Measurements from ENCODE around the gene CLASP1. TPM values are rescaled to one million over a fixed set of nuclear protein-coding genes. Genes with fewer than 3 reads are reported as not detected.

Gene CLASP1
- total RNA-seq, 1 experiment from 2014 or later: 36.6 TPM

DNA sequence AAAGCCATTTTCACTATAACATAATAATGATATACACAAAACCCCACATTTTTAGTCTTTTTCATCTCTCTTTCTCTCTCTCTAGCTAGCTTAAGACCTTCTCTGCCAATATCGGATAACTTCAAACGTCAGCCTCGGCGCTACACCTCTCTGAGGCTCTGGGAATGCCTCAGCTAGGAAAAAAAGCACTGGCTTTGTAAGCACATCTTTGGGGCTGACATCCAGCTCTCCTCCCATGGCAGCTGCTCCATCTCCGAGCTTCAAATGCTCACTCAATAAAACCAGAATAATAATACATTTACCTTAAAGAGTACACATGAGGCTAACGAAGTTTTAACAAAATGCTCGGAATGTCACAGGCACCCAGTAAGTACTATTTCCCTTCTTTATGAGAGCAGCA is 107.8 kb downstream of the CLASP1 start:
- no peak for DNase-seq (ENCODE audit: low spot score)

DNA sequence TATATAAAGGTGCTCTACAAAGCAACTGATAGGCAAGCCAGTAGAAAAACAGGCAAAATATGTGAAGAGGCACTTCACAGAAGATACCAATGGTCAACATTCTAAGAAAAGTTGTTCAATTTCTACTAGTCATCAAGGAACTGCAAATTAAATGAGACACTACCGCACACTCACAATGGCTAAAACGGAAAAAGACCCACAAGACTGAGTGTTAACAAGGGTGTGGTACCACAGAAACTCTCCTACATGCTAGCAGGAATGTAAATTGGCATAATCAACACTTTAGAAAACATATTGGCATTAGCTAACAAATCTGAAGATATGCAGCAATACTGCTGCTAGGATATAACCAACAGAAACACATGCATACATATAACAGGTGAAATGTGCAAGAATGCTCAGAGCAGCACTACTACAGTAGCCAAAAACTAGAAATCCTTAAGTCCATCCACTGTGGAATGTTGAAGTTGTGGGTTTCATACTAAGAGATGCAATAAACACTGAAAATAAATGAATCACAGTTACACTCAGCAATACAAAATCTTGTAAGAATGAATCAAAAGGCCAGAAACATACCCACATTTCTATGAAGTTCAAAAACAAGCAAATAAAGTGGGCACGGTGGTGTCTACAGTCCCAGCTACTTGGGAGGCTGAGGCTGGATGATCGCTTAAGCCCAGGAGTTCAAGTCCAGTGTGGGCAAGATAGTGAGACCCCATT is 109.4 kb downstream of the CLASP1 start:
- DNase-seq (ENCODE audit: low spot score): no peak

DNA sequence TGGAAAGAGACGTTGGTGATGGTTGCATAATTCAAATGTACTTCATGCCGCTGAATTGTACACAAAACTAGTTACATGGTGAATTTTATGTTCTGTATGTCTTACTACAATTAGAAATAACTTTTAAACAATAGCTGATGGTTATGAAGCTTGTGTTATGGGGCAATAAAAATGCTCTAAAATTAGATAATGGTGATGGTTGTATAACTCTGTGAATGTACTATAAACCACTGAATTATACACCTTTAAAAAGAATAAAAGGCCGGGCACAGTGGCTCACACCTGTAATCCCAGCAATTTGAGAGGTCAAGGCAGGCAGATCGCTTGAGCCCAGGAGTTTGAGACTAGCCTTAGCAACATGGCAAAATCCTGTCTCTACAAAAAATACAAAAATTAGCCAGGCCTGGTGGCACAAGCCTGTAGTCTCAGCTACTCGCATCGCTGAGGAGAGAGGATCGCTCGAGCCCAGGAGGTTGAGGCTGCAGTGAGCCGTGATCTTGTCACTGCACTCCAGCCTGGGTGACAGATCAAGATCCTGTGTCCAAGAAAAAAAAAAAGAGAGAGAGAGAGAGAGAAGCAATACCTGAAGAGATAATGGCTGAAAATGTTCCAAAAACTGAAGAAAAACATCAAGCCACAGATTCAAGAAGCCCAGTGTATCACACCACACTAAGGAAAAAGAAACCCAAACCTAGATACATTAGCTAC is 112.3 kb downstream of the CLASP1 start:
- DNase-seq (ENCODE audit: low spot score): no peak

DNA sequence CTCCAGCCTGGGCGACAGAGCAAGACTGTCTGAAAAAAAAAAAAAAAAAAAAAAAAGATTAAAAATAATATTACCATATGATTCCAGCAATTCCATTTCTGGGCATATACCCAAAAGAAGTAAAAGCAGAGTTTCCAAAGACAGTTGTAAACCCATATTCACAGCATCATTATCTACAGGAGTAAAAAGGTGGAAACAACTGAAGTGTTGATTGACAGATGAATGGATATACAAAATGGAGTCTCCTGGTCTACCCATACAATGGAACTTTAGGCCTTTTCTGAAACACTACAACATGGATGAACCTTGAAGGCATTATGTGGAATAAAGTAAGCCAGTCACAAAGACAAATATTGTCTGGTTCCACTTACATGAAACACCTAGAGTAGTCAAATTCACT is 112.9 kb downstream of the CLASP1 start:
- DNase-seq (ENCODE audit: low spot score): no peak

DNA sequence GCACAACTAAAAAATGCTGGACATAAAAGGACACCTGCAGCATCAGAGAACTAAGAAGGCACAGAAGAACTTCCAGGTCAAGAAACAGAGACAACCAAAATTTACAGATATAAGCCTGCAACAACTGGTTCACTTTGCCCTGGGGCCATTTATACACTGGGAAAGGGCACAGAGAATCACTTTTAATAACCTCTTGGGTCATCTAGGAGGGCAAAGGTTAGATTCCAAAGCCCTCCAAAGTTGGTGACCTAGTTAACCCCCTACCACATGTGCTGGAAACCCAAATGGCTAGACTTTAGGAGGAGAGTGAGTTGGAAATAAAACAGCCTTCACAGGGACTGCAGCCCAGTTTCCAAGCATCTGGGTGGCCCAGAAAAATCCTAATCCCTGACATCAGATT is 115.3 kb downstream of the CLASP1 start:
- no peak for DNase-seq (ENCODE audit: low spot score)

DNA sequence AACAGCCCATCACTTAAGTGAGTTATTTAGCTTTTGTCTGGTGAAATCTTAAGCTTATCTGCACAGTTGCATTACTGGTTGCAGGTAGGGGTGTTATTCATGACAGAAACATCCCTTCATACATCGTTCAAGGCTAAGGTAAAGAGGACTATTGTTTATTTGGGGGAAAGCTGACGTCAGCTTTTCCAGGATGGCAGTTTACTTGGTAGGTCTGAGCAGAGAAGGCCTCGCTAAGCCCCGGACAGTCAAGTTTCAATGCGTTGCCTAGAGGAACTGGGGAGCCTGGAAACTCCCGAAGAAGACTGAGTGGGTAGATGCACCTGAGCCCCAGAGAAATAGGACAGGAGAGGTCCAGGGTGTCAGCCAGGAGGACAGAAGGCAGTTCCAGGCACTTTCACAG is 116.4 kb downstream of the CLASP1 start:
- DNase-seq (ENCODE audit: low spot score): no peak

DNA sequence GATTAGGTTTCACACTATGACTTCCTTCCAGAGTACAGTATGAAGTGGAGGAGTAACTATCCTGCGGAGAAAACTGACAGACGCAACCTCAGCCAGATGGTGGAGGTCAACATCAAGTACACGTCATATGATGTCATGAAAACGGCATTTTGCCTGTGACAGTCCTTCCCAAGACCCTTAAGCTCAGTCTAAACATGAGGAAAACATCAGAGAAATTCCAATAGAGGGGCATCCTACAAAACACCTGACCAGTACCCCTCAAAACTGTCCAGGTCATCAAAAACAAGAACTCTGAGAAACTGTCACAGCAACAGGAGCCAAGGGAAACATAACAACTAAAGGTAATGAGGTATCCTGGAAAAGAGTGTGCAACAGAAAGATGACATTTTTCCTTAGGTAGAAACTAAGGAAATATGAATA is 116.9 kb downstream of the CLASP1 start:
- DNase-seq (ENCODE audit: low spot score): no peak

DNA sequence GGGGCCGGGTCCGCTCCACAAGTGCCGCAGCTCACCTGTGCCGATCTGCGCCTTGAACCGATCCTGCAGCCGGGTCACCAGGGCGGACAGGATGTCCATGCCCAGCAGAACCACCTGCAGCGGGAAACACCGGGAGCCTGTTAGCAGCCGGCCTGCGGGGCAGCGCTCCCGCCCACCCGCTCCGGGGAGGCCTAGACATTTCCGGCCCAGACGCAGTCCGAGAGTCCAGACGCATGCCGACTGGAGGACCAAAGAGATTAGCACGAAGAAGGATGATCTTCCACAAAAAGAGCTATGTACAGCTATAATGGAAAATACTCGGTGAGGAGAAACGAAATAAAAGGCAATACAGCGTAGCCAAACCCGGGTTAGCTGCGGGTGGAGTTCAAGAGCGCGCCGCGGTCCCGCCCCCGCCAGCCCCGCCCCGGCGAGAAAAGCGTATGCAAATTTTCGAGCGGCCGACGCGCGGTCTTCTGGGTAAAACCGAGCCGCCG is 119.0 kb downstream of the CLASP1 start:
- DNase-seq (ENCODE audit: low spot score): peak; percentile 72

DNA sequence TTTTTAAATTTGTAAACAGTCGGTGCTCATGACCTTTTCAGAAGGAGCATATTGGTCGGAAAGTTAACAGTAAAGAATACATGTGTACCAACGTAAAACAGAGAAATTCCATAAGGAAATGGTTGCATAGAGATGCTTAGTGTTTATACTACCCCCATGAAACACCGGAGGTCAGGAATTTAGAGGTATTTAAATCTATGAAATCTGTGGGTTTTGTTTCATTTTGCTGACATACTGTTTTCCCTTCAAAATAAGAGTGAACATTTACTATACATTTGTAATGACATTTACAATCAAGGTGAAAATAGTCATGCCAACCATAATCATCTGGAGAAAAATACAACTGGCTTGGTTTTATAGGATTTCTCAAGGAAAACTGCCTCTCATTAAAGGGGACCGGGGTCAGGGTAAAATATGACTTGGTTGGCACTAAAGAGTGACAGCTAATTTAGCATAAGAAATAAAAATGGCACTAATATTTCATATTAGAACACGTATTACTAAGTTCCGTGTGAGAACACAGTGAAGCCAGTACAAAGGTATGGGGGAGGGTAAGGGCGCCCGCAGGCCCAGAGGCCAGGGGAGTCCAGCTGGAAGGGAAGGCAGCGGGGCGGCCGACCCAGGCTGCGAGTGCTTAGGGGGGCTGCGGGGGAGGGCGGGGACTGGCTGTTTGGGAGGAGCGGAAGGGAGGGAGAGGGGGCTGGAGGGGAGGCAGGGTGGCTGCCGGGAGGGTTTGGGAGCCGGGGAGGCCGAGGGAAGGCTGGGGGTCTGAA is 119.6 kb downstream of the CLASP1 start:
- DNase-seq (ENCODE audit: low spot score): peak; percentile 26

DNA sequence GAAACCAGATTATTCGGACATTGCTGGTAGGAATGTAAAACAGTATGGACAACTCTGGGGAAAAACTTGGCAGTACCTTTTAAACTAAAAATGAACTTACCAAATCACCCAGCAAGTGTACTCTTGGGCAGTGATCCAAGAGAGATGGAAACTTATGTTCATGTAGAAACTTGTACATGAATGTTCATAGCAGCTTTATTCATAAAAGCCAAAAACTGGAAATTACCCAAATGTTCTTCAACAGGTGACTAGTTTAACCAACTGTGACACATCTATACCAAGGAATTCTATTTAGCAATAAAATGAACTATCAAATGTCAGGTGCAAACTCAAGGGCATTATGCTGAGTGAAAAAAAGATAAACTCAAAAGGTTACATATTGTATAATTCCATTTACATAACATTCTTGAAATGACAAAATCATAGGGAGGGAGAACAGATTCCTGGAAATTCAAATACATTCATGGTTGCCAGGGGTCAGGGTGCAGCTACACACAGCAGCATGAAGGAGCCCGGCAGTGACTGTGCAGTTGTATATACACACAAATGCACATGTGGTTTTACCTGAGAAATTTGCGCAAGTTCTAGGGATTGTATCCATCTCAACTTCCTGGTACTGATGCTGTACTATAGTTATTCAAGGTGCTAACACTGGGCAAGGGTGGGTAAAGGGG is 122.1 kb downstream of the CLASP1 start:
- DNase-seq (ENCODE audit: low spot score): no peak

DNA sequence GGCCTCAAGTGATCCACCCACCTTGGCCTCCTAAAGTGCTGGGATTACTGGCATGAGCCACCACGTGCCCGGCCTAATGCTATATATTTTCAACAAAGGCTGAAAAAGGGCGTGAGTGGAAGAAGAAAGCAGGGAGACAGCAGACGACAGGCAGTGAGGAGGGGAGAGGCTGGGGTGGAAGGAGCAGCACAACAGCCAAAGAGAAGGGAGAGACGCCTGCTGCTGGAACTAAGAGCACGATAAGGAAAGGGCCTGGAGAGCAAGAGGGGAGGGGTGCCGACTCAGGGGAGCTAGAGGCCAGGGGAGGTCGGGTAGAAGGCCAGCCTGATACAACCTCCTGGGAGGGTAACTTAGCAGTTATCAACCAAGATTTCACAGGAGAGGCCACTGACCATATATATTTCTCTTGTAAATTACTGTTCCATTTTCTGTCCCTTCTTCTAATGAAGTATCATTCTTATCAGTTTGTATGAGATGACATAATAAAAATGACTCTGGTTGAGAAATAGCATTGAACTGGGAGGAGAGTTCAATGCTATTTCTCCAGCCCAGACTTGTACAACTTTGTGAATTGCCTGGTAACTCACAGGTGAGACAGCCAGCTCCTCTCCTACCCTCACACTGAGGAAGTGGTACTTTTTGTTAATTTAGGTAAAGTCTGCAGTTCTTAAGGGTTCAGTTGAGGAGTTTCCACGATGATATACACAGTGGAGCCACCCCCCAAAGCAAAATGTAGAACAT is 124.4 kb downstream of the CLASP1 start:
- no peak for DNase-seq (ENCODE audit: low spot score)

DNA sequence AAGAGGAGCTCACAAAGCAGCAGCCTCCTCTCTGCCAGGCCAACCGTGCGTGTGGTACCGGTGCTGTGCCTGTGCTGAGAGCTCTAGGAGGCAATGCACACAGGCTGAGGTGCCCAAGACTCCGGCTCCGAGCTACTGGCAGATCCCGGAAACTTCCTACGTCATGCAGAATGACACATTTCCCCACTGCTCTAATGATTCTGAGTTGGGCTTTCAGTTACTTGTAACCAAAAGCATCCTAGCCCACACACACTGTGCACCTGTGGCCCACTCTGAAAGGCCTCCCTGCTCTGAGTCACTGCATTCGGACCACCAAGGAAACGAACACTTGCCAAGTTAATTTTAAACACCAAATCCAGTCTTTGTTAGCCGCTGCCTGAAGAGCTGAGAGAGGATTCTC is 127.9 kb downstream of the CLASP1 start:
- no peak for DNase-seq (ENCODE audit: low spot score)

DNA sequence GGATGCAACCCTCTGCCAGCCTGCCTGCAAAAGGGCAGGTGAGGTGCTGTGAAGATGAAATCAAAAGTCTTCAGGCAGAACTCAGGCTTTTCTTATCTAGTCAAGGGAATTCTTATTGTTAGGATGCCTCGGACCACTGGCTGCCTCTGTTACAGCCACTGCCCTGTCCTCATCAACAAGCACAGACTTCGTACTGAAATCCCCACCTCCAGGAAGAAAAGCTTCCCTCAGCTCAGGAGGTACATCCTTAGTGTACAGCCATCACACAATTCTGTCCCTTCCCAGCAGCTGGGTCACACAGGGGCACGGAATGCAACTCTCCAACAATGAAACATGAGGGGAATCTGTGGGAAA is 128.6 kb downstream of the CLASP1 start:
- no peak for DNase-seq (ENCODE audit: low spot score)

DNA sequence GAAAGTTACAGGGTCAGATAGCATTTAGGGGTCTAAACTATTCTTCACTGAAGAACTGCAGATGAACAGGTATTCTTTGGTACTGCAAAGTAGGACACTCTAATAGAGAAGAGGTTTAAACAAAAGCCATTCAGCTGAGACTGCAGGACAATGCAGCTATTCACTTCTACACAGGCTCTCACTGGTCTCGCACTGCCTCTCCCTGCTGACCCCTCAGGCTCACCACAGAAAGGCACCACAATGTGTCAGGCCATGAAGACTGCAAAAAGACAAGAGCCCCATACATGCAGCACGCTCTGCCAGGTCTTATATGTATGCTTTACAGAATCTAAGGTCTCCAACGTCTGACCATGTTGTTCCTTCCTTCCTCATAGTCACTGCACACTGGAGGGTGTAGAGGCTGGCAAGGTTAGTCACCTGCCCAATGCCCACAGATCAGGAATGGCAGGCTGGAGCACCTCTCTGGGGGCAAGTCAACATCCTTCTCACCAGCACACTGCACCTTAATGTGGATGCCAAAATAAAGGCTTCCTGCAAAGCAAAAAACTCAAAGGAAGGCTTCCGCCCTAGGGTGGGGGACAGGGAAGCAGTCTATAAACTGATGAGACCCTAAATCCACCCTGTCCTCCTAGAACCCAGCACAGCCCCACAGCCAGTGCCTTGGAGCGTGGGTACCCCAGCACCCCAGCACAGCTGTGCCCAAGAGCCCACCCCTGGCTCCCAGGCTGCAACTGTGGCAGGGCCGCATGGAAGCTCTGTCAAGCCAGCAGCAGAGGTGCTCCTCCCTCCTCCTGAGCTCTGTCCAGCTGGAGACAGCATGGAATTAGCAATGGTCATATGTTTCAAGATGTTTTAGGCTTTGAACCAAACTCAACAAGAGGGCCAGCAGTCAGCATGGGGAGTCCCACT is 129.3 kb downstream of the CLASP1 start:
- DNase-seq (ENCODE audit: low spot score): no peak

DNA sequence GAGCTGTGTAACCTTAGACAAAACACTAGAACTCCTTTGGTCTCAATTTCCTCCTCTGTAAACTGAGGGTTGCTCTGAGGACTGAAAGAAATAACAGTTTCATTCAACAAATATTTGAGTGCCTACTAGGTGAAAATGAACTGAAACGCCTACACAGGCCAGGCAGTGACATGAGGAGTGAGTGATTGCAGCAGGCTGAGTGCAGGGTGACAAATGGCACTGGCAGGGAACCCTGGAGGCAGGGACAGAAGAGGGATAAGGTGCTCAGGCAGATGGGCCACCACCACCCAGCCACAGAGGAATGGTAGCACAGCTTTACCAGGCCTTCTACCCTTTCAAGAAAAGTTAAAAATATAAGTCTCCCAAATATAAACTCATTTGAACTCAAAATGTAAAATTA is 130.1 kb downstream of the CLASP1 start:
- DNase-seq (ENCODE audit: low spot score): no peak

DNA sequence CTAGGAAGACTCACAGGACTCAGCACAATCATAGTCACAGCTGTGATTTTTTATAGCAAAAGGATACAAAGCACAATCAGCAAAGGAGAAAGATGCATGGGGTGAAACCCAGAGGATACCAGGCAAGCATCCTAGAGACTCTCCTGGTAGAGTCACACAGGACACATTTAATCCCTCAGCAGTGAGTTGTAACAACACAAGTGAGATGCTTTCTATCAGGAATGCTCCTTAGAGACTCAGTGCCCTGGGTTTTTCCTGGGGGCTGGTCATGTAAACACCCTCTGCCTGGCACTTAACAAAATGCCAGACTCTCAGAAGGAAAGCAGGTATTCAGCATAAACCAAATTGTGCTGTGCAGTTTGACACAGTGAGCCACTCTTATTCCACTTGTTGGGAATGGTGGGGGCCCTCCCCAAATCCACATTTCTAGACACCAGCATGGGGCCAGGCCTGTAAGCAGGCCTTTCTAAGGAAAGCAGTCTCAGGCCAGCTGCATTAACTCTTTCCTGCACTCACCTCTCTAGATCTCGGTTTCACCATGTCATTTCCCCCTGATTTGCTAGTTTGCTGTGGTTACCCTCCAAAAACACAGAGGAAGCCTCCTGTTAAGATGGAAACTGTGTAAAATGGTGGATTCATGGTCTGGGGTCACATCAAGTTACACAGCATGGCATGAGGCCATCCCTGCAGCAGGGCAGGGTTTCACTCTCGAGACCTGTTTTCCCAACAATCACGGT is 135.5 kb downstream of the CLASP1 start:
- DNase-seq (ENCODE audit: low spot score): no peak

DNA sequence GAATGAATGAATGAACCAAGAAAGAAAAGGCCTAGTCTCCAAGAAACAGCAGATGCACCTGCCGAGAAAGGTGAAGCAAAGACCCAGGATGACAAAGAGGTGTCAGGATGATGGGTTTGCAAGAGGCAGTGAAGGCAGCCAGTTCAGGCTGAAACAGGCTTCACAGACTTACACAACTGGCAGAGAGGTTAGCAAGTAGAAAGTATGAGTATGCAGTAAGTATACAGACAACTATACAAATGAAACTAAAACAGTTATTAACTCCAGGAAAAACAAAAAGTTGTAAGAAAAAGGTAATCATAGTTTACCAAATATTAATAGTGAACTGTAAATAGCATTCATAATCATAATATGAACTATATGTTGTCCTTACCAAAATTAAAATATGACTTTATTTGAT is 138.4 kb downstream of the CLASP1 start:
- no peak for DNase-seq (ENCODE audit: low spot score)

DNA sequence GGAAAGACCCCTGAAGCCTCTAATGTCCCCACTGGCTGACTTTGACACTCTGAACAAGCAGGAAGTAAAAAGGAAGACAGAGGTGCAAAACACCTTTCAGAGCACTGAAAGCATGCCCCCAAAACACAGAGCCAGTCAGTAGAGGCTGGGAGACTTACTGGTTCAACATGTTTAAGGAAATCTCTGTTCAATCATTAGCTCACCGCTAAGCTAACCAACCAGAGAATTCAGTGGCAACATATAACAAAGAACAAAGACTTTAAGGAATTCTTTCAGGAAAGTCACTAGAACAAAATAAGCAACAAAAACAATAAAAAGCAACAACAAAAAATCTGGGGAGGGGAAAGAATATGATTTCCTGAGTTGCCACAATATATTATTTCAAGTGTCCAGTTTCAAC is 142.6 kb downstream of the CLASP1 start:
- DNase-seq (ENCODE audit: low spot score): no peak

DNA sequence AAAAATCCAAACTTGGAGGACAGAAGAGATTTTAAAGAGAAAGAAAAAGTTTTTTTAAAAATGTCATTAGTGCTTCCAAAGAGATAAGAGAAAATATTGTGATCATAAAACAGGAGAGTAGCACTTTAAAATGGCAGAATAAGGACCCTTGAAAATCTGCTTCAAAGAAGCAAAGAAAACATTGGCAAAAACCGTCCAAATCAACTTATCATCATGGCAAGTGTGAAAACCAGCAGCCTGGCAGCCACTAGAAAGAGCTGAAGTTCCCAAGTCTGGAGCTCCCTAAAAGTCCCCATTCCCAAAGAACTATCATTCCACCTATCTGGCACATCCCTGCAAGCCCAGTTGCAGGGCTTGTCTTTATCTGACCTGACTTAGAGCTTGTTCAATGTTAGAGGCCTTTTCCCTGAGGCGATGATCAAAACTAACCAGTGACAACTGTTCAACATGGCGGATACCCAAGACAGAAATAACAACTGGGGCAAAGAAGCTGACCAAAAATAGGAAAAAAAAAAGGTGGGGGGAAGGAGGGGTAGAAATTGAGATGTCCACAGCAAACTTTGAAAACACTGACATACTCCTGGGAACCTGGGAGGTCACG is 143.2 kb downstream of the CLASP1 start:
- no peak for DNase-seq (ENCODE audit: low spot score)

Data from A172 (cell line).